HepG2 (cell line): Measurements from ENCODE around the gene OR10H1. TPM values are rescaled to one million over a fixed set of nuclear protein-coding genes. Genes with fewer than 3 reads are reported as not detected.

Source experiments
- NONO ChIP-seq, 2 experiments: fragments of 450-650 bp in 1 of 2; sonication (generic) in 1 of 2; formaldehyde crosslinking in 1 of 2; IDR thresholded peaks in 1 of 2; conservative IDR thresholded peaks in 1 of 2; 2 replicates each; pipeline versions ENCODE4 v1.6.1 to v1.8.0; 2017 to 2022; ENCODE audit warnings: mild to moderate bottlenecking in 1 of 2, missing genetic modification reagents in 1 of 2, moderate library complexity in 1 of 2
- NRL ChIP-seq: sonication (generic); formaldehyde crosslinking; IDR thresholded peaks from 2 replicates; pipeline ENCODE4 v1.5.0; 2020; ENCODE audit warnings: missing genetic modification reagents, mild to moderate bottlenecking, moderate library complexity, borderline replicate concordance
- RAD51 ChIP-seq: fragments of 450-650 bp; IDR thresholded peaks from 2 replicates; pipeline ENCODE4 v1.6.1; 2016; ENCODE audit warnings: borderline replicate concordance
- REPIN1 ChIP-seq: sonication (generic); formaldehyde crosslinking; IDR thresholded peaks from 2 replicates; pipeline ENCODE4 v1.8.0; 2022; ENCODE audit warnings: missing genetic modification reagents, low read depth, mild to moderate bottlenecking, borderline replicate concordance
- SNAI1 ChIP-seq: sonication (generic); formaldehyde crosslinking; IDR thresholded peaks from 2 replicates; pipeline ENCODE4 v1.5.0; 2020; ENCODE audit warnings: mild to moderate bottlenecking, missing genetic modification reagents, borderline replicate concordance
- SNAPC4 ChIP-seq: sonication (generic); formaldehyde crosslinking; IDR thresholded peaks from 2 replicates; pipeline ENCODE4 v1.4.0; 2020; ENCODE audit warnings: mild to moderate bottlenecking, missing genetic modification reagents
- SNRNP70 ChIP-seq: fragments of 200-400 bp; formaldehyde crosslinking; IDR thresholded peaks from 2 replicates; pipeline ENCODE4 v1.6.1; 2017; ENCODE audit warnings: mild to moderate bottlenecking, low read depth, low read length, moderate library complexity
- ZNF451 ChIP-seq: sonication (generic); formaldehyde crosslinking; IDR thresholded peaks from 2 replicates; pipeline ENCODE4 v1.5.0; 2020; ENCODE audit warnings: mild to moderate bottlenecking, missing genetic modification reagents
- ZNF574 ChIP-seq: sonication (generic); formaldehyde crosslinking; IDR thresholded peaks from 2 replicates; pipeline ENCODE4 v1.4.0; 2020; ENCODE audit warnings: missing genetic modification reagents
- polyA plus RNA-seq, 8 experiments: library from polyadenylated mRNA; depleted of rRNA in 3 of 8; stranded (reverse) in 7 of 8; unstranded in 1 of 8; fragments of >200 nt; fragmentation: Illumina TruSeq in 4 of 8; extraction: Trizol in 4 of 8; gene quantifications; 2 replicates each; pipeline versions ENCODE4 v1.2.1 to v1.2.3, GENCODE V29; 2011 to 2016; ENCODE audit warnings: low read depth in 4 of 8, missing spikeins in 1 of 8, mixed read lengths in 1 of 8; ENCODE audit not compliant: insufficient read depth in 1 of 8
- total RNA-seq, 5 experiments: library from RNA; depleted of rRNA; stranded (reverse); fragments of >200 nt; fragmentation: Illumina TruSeq; extraction: Trizol; gene quantifications; 2 replicates each; pipeline ENCODE4 v1.2.3, GENCODE V29; 2016; ENCODE audit warnings: low read depth in 1 of 5

Gene OR10H1
- total and polyA plus RNA-seq, 2 of the 13 experiments (the other 11 are each of a cell fraction or from before 2014, with no cell fraction given): not detected

- 0 out of 2 replicates have a peak, but pooled peaks have one; percentile 17 for TF ChIP-seq ZNF574 (CRISPR knock-in tag)
- TF ChIP-seq SNRNP70: no peak
- TF ChIP-seq RAD51: no peak
- TF ChIP-seq SNAPC4: no peak
- no peak for TF ChIP-seq REPIN1 (CRISPR knock-in tag)
- TF ChIP-seq NONO (IDR thresholded peaks at IDR 0.05): no peak
- TF ChIP-seq NONO (CRISPR knock-in tag; conservative IDR thresholded peaks at IDR 0.05): no peak
- TF ChIP-seq NRL (CRISPR knock-in tag): no peak
- TF ChIP-seq SNAI1 (CRISPR knock-in tag): no peak
- TF ChIP-seq ZNF451: no peak
- TF ChIP-seq, all 625 proteins: peak for 3
Observed at GRCh38 chr19:15841875-15842569, 26.6 kb upstream of the OR10H1 start (continued).
